Epithelial cell of esophagus (primary cell): ENCODE measurements around the gene RGMB.

Experiments
- DNase-seq: peaks from one replicate; pipeline ENCODE4 v3.0.0; 2010; ENCODE audit warnings: low read depth
- H3K4me3 ChIP-seq: 2 replicates; pipeline ENCODE4 v1.5.1; 2011; ENCODE audit warnings: mild to moderate bottlenecking, low read length, control low read depth
- CTCF ChIP-seq: IDR thresholded peaks from 2 replicates; pipeline ENCODE4 v1.5.1; 2011; ENCODE audit warnings: low read depth, mild to moderate bottlenecking, low read length, control low read depth, inconsistent platforms; ENCODE audit not compliant: insufficient read depth; ENCODE audit errors: missing control alignments

RGMB gene

DNA sequence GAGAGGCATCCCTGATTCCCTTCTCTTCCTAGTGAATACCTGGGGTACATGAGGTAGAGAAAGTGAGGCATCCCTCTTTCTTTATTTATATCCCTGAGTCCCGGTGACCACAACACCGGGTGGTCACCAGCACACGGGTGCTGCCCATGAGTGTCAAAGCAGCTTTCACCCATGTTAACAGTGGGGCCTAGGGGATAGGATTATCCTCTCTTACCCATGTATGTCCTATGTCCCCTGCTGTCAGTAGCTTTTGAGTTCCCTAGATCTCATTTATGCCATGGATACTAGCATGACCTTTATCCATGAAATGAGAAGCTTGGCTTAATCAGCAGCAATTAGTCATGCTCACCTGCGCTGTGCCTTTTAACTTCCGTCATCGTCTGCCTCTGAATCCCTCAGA, 71.4 kb downstream of the RGMB start:
- no peak for TF ChIP-seq CTCF
- H3K4me3 ChIP-seq = no peak overlapping the region
- no peak for DNase-seq

- no peak overlapping the region for H3K4me3 ChIP-seq
- no peak for TF ChIP-seq CTCF
- DNase-seq = no peak
Observed at GRCh38 chr5:98845878-98846277, 72.4 kb downstream of the RGMB start.
